G401.6 (cell line): ENCODE measurements around the gene TTC27.

Experiments used
- FAIRE-seq: peaks from 2 replicates; lab custom pipeline; 2012; peaks lifted over from hg19 to GRCh38; lab: Jason Lieb, UNC

TTC27 gene

GRCh38 chr2:32668254-32668653 lies 40.4 kb downstream of the TTC27 start:
- no peak for FAIRE-seq

- FAIRE-seq: no peak
These were observed 44.2 kb downstream of the TTC27 start for GRCh38 chr2:32671885-32672533.

- no peak for FAIRE-seq
These were observed 51.0 kb downstream of the TTC27 start for GRCh38 chr2:32678825-32679224.

- FAIRE-seq: no peak
These were observed 53.1 kb downstream of the TTC27 start for GRCh38 chr2:32680942-32681341.

GRCh38 chr2:32683520-32684086 lies 55.8 kb downstream of the TTC27 start:
- FAIRE-seq: no peak

GRCh38 chr2:32688541-32688940 lies 60.7 kb downstream of the TTC27 start:
- FAIRE-seq: no peak

- no peak for FAIRE-seq
These were observed 63.8 kb downstream of the TTC27 start for GRCh38 chr2:32691678-32692077.

GRCh38 chr2:32696439-32696838 lies 68.6 kb downstream of the TTC27 start:
- FAIRE-seq: no peak

- no peak for FAIRE-seq
These were observed 69.3 kb downstream of the TTC27 start for GRCh38 chr2:32697156-32697555.

GRCh38 chr2:32699151-32699550 lies 71.3 kb downstream of the TTC27 start:
- no peak for FAIRE-seq

- FAIRE-seq: no peak
These were observed 74.0 kb downstream of the TTC27 start for GRCh38 chr2:32701806-32702205.

- no peak for FAIRE-seq
These were observed 74.6 kb downstream of the TTC27 start for GRCh38 chr2:32702303-32703064.

- no peak for FAIRE-seq
These were observed 79.1 kb downstream of the TTC27 start for GRCh38 chr2:32706815-32707579.

GRCh38 chr2:32711219-32711618 lies 83.4 kb downstream of the TTC27 start:
- no peak for FAIRE-seq

- no peak for FAIRE-seq
These were observed 84.2 kb downstream of the TTC27 start for GRCh38 chr2:32711908-32712501.

GRCh38 chr2:32712870-32713269 lies 85.0 kb downstream of the TTC27 start:
- FAIRE-seq: no peak

- no peak for FAIRE-seq
These were observed 86.7 kb downstream of the TTC27 start for GRCh38 chr2:32714521-32714920.

GRCh38 chr2:32715391-32715841 lies 87.6 kb downstream of the TTC27 start:
- FAIRE-seq: no peak

GRCh38 chr2:32715981-32716380 lies 88.1 kb downstream of the TTC27 start:
- FAIRE-seq: no peak

- no peak for FAIRE-seq
These were observed 88.7 kb downstream of the TTC27 start for GRCh38 chr2:32716598-32716997.

GRCh38 chr2:32718752-32719151 lies 90.9 kb downstream of the TTC27 start:
- FAIRE-seq: no peak

- no peak for FAIRE-seq
These were observed 91.6 kb downstream of the TTC27 start for GRCh38 chr2:32719430-32719829.
